Neural cell (in vitro differentiated cells): Measurements from ENCODE around the gene NAALADL1.

ENCODE experiments used
- TAF1 ChIP-seq: IDR thresholded peaks from 2 replicates; pipeline ENCODE4 v1.6.1; 2012; ENCODE audit warnings: low read depth
- TF ChIP-seq, protein P1 (sequence below): fragments of 450-650 bp; IDR thresholded peaks from 2 replicates; pipeline ENCODE4 v1.5.1; 2014; ENCODE audit warnings: antibody characterized with exemption, mild to moderate bottlenecking, moderate library complexity; ENCODE audit not compliant: poor library complexity, severe bottlenecking
- TF ChIP-seq, protein P2 (sequence below): IDR thresholded peaks from 2 replicates; pipeline ENCODE4 v1.6.1; 2012; ENCODE audit warnings: borderline replicate concordance

DNA sequence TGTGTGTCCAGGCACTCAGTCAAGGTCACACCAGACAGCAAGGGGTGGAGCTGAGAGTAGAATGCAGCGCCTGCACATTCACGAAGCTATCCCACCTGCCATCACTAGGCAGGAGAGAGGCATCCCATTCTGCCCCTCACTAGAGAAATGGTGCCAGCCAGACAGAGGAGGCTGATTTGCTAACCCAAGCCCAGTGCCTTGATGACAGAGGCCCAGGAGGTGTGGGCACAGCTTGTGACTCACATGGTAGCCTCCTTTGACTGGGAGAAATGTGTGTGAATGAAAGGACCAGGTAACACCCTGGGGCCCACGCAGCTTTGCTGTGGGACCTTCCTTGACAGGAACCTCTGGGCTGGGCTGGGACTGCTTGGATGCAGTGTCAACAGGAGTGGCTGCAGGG is 5.2 kb upstream of the NAALADL1 start:
- TF ChIP-seq, protein P1, sequence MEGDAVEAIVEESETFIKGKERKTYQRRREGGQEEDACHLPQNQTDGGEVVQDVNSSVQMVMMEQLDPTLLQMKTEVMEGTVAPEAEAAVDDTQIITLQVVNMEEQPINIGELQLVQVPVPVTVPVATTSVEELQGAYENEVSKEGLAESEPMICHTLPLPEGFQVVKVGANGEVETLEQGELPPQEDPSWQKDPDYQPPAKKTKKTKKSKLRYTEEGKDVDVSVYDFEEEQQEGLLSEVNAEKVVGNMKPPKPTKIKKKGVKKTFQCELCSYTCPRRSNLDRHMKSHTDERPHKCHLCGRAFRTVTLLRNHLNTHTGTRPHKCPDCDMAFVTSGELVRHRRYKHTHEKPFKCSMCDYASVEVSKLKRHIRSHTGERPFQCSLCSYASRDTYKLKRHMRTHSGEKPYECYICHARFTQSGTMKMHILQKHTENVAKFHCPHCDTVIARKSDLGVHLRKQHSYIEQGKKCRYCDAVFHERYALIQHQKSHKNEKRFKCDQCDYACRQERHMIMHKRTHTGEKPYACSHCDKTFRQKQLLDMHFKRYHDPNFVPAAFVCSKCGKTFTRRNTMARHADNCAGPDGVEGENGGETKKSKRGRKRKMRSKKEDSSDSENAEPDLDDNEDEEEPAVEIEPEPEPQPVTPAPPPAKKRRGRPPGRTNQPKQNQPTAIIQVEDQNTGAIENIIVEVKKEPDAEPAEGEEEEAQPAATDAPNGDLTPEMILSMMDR: no peak
- TF ChIP-seq, protein P2, sequence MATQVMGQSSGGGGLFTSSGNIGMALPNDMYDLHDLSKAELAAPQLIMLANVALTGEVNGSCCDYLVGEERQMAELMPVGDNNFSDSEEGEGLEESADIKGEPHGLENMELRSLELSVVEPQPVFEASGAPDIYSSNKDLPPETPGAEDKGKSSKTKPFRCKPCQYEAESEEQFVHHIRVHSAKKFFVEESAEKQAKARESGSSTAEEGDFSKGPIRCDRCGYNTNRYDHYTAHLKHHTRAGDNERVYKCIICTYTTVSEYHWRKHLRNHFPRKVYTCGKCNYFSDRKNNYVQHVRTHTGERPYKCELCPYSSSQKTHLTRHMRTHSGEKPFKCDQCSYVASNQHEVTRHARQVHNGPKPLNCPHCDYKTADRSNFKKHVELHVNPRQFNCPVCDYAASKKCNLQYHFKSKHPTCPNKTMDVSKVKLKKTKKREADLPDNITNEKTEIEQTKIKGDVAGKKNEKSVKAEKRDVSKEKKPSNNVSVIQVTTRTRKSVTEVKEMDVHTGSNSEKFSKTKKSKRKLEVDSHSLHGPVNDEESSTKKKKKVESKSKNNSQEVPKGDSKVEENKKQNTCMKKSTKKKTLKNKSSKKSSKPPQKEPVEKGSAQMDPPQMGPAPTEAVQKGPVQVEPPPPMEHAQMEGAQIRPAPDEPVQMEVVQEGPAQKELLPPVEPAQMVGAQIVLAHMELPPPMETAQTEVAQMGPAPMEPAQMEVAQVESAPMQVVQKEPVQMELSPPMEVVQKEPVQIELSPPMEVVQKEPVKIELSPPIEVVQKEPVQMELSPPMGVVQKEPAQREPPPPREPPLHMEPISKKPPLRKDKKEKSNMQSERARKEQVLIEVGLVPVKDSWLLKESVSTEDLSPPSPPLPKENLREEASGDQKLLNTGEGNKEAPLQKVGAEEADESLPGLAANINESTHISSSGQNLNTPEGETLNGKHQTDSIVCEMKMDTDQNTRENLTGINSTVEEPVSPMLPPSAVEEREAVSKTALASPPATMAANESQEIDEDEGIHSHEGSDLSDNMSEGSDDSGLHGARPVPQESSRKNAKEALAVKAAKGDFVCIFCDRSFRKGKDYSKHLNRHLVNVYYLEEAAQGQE: no peak
- TF ChIP-seq TAF1: no peak
